Activated naive CD8-positive, alpha-beta T cell treated with anti-CD3 and anti-CD28 coated beads for 36 hours (primary cell): ENCODE measurements around the gene TXNRD2. TPM values are rescaled to one million over a fixed set of nuclear protein-coding genes. Genes with fewer than 3 reads are reported as not detected.

Experiments
- DNase-seq: peaks from one replicate; pipeline ENCODE4 v3.0.0; 2021
- H3K27ac Mint-ChIP-seq: one replicate; pipeline ENCODE4 v1.8.0; 2022; ENCODE audit warnings: mild to moderate bottlenecking, moderate library complexity, mixed read lengths
- H3K27me3 Mint-ChIP-seq: one replicate; pipeline ENCODE4 v1.8.0; 2022; ENCODE audit warnings: mild to moderate bottlenecking, mixed read lengths
- H3K36me3 Mint-ChIP-seq: one replicate; pipeline ENCODE4 v1.8.0; 2021; ENCODE audit warnings: mild to moderate bottlenecking, mixed read lengths
- H3K4me1 Mint-ChIP-seq: one replicate; pipeline ENCODE4 v1.8.0; 2021; ENCODE audit warnings: mixed read lengths
- H3K4me3 Mint-ChIP-seq: one replicate; pipeline ENCODE4 v1.8.0; 2022; ENCODE audit warnings: mild to moderate bottlenecking, moderate library complexity, mixed read lengths
- H3K9me3 Mint-ChIP-seq: one replicate; pipeline ENCODE4 v1.8.0; 2022; ENCODE audit warnings: mixed read lengths
- total RNA-seq, 2 experiments: library from RNA; stranded (reverse); gene quantifications; one replicate each; pipeline ENCODE4 v1.2.3, GENCODE V29; 2021

Gene TXNRD2
- total RNA-seq, 2 experiments from 2014 or later, result 20.3 to 20.9 TPM

- Mint-ChIP-seq H3K36me3 (no peaks in the 10 kb centered on the region), H3K9me3 (no peaks in the 10 kb centered on the region), H3K27ac (no peak overlapping the region), H3K4me1 (peaks cover 2% of the 10 kb centered on the region), H3K27me3 (no peaks in the 10 kb centered on the region), H3K4me3 (no peak overlapping the region)
- no peak for DNase-seq
These were observed 39.3 kb downstream of the TXNRD2 start for GRCh38 chr22:19902245-19902715.

DNA sequence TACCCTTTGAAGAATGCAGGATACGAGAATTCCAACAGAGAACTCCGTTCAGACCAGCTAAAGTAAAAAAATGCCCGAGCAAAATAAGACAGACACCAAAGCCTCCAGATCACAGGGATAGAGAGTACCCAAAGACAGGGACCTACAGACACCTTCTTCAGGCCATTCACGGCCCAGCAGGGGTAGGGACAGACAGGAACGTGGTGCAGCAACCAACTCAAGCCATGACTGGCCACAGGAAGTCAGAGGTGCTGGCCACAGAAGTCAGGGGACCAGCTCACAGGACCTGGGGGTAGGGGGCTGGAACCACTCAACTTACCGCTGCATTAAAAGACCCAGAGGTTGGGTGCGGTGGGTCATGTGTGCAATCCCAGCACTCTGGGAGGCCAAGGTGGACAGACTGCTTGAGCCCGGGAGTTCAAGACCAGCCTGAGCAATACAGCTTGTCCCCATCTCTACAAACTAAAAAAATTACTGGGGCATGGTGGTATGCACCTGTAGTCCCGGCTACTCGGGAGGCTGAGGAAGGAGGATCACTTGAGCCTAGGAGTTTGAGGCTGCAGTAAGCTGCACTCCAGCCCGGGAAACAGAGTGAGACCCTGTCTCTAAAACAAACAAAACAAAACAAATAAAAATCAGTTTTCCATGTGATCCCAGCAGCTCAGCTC lies 39.9 kb downstream of the TXNRD2 start:
- Mint-ChIP-seq H3K4me3 (no peak overlapping the region), H3K27ac (no peak overlapping the region), H3K27me3 (no peaks in the 10 kb centered on the region), H3K9me3 (no peaks in the 10 kb centered on the region), H3K36me3 (no peaks in the 10 kb centered on the region), H3K4me1 (peaks cover 7% of the 10 kb centered on the region)
- no peak for DNase-seq

GRCh38 chr22:19900707-19901436 lies 40.7 kb downstream of the TXNRD2 start:
- H3K4me3 Mint-ChIP-seq, result no peak overlapping the region
- no peaks in the 10 kb centered on the region for H3K27me3 Mint-ChIP-seq
- peaks cover 15% of the 10 kb centered on the region for H3K4me1 Mint-ChIP-seq
- H3K9me3 Mint-ChIP-seq, result no peaks in the 10 kb centered on the region
- no peak for DNase-seq
- H3K27ac Mint-ChIP-seq, result no peak overlapping the region
- H3K36me3 Mint-ChIP-seq, result no peaks in the 10 kb centered on the region

DNA sequence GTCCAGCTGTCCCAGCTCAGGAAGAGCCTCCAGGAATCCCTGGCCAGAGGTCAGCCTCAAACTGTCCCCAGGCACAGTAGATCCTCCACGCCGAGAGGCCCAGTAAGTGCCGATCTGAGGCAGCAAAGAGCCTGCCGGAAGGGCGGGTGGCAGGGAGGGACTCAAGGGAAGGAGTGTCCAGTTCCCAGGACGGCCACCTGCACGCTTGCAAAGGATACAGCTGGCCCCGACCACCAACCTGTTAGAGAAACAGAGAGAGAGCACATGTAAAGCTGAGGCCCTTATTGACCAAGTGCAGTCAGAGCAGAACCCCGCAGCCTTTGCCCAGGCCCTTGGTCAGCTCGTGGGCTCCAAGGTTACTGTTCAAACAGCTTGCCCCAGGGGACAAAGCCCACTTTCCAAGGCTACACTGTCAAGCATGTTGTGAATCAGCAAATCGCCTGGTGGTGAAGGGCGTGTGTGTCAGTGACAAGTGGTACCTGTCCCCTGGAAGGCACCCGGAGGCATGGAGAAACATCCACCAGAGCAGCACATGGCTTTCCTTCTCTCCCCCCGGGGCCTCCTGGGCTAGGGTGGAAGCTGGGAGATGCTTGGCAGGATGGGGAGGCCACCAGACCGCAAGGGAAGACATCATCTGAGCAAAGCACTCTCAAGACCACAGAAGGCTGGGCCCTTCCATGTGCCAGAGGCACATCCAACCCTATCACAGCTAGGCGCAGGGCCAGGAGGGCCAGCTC lies 42.6 kb downstream of the TXNRD2 start:
- no peaks in the 10 kb centered on the region for H3K27me3 Mint-ChIP-seq
- H3K4me1 Mint-ChIP-seq, result peaks cover 28% of the 10 kb centered on the region
- H3K4me3 Mint-ChIP-seq, result no peak overlapping the region
- H3K36me3 Mint-ChIP-seq, result peaks cover 5% of the 10 kb centered on the region
- no peak for DNase-seq
- H3K9me3 Mint-ChIP-seq, result no peaks in the 10 kb centered on the region
- no peak overlapping the region for H3K27ac Mint-ChIP-seq

GRCh38 chr22:19898145-19898544 lies 43.5 kb downstream of the TXNRD2 start:
- H3K4me1 Mint-ChIP-seq, result peaks cover 35% of the 10 kb centered on the region
- no peaks in the 10 kb centered on the region for H3K9me3 Mint-ChIP-seq
- DNase-seq, result no peak
- H3K36me3 Mint-ChIP-seq, result peaks cover 9% of the 10 kb centered on the region
- H3K27ac Mint-ChIP-seq, result no peak overlapping the region
- no peak overlapping the region for H3K4me3 Mint-ChIP-seq
- no peaks in the 10 kb centered on the region for H3K27me3 Mint-ChIP-seq

DNA sequence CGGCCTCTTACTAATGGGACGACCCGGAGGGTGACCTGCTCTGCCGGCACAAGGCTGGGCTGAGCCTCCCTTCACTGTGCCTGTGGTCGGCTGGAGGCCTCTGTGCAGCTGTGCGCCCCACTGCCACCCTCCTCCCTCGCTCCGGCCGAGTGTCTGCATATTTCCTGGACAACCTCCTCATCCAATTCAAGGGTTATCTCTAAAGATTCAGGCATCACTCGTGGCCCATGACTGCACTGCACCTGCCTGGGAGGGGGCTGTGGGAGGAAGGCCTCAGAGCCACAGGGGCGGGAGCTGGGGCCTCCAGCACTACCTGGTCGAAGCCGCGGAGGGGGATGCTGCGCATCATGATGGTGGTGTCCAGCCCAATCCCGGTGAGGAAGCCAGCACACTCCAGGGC lies 43.9 kb downstream of the TXNRD2 start:
- H3K36me3 Mint-ChIP-seq, result peaks cover 9% of the 10 kb centered on the region
- H3K4me1 Mint-ChIP-seq, result peaks cover 39% of the 10 kb centered on the region
- H3K9me3 Mint-ChIP-seq, result no peaks in the 10 kb centered on the region
- no peaks in the 10 kb centered on the region for H3K27me3 Mint-ChIP-seq
- H3K27ac Mint-ChIP-seq, result no peak overlapping the region
- no peak overlapping the region for H3K4me3 Mint-ChIP-seq
- no peak for DNase-seq

- Mint-ChIP-seq H3K36me3 (peaks cover 9% of the 10 kb centered on the region), H3K27me3 (no peaks in the 10 kb centered on the region), H3K9me3 (no peaks in the 10 kb centered on the region), H3K4me3 (no peak overlapping the region), H3K27ac (no peak overlapping the region), H3K4me1 (peaks cover 48% of the 10 kb centered on the region)
- peak; percentile 46 for DNase-seq
These were observed 44.8 kb downstream of the TXNRD2 start for GRCh38 chr22:19896665-19897355.

DNA sequence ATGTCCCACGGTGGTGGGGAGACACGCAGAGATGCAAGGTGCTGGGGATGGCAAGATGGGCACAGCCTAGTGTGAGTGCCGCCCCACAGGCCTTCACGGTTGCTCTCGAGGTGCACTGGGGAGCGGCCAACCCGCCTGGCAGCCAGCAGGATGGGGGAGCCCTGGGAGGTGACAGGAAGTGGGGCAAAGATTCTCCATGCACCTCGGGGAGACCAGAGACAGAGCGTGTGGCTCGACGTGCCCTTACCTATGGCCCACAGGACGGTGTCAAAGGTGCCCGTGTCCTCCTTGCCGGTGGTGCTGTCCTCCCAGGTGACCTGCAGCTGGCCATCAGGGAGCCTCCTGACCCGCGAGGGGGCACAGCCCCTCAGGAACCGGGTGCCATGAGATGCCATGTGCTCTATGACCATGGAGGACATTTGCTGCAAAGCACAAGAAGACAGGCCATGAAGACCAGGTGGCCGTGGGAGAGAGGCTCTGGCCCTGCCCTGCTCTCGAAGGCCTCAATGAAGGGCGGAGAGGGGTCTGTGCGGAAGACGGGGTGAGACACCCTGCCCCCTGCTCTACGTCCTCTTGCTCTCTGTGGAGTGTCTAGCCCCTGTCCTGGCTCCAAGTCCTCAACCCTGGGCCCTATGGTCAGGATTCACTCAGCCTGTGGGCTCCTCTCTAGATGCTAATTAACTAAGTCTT lies 46.3 kb downstream of the TXNRD2 start:
- Mint-ChIP-seq H3K4me3 (no peak overlapping the region), H3K27me3 (no peaks in the 10 kb centered on the region), H3K36me3 (peaks cover 9% of the 10 kb centered on the region), H3K9me3 (no peaks in the 10 kb centered on the region), H3K4me1 (peaks cover 61% of the 10 kb centered on the region), H3K27ac (peak overlapping the region; percentile 69)
- no peak for DNase-seq

- no peak for DNase-seq
- Mint-ChIP-seq H3K4me3 (no peak overlapping the region), H3K9me3 (no peaks in the 10 kb centered on the region), H3K4me1 (peaks cover 70% of the 10 kb centered on the region), H3K27ac (peak overlapping the region; percentile 97), H3K36me3 (peaks cover 9% of the 10 kb centered on the region), H3K27me3 (no peaks in the 10 kb centered on the region)
These were observed 48.3 kb downstream of the TXNRD2 start for GRCh38 chr22:19893363-19893762.

- H3K4me1 Mint-ChIP-seq, result peaks cover 72% of the 10 kb centered on the region
- peak overlapping the region; percentile 97 for H3K27ac Mint-ChIP-seq
- H3K4me3 Mint-ChIP-seq, result no peak overlapping the region
- H3K9me3 Mint-ChIP-seq, result no peaks in the 10 kb centered on the region
- H3K36me3 Mint-ChIP-seq, result peaks cover 9% of the 10 kb centered on the region
- no peak for DNase-seq
- H3K27me3 Mint-ChIP-seq, result no peaks in the 10 kb centered on the region
These were observed 48.7 kb downstream of the TXNRD2 start for GRCh38 chr22:19892925-19893324.

DNA sequence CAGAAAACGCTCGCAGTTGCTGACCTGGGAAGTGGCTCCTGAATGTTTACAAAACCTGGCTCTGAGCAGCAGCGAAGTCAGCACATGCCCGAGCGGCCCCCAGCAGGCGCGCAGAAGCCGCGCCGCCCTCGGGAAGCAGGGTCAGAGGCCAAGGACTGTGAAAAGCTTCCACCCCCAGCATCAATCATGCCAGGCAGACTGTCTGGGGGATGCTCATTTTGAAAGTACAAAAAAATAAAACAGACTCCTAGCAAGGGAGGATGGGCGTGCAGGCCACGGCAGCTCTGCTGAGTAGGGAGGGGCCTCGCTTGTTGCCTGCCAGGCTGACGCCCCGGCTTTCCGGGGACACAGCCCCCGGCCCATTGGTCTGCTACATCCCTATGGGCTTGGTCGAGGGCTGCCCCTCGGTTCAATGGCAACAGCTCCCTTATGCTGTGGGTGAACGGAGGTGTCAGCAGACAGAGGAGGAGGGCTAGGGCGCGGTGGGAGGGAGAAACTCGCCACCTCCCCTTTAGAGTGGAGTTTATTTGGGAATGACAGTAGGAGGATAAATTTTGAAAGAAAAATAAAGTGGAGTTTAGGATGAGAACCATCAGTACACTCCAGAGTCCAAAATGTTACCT lies 49.2 kb downstream of the TXNRD2 start:
- Mint-ChIP-seq H3K27me3 (no peaks in the 10 kb centered on the region), H3K9me3 (no peaks in the 10 kb centered on the region), H3K4me3 (peak overlapping the region; percentile 76), H3K4me1 (peaks cover 77% of the 10 kb centered on the region), H3K27ac (peak overlapping the region; percentile 97), H3K36me3 (peaks cover 9% of the 10 kb centered on the region)
- DNase-seq, result peak; percentile 72

GRCh38 chr22:19891317-19892256 lies 50.0 kb downstream of the TXNRD2 start:
- peak overlapping the region; percentile 76 for H3K4me3 Mint-ChIP-seq

More at GRCh38 chr22:19891317-19892256, 50.0 kb downstream of the TXNRD2 start:
- peaks cover 78% of the 10 kb centered on the region for H3K4me1 Mint-ChIP-seq
- H3K9me3 Mint-ChIP-seq, result no peaks in the 10 kb centered on the region
- peaks cover 9% of the 10 kb centered on the region for H3K36me3 Mint-ChIP-seq
- no peaks in the 10 kb centered on the region for H3K27me3 Mint-ChIP-seq
- peak; percentile 82 for DNase-seq
- H3K27ac Mint-ChIP-seq, result peak overlapping the region; percentile 97
